K562 (cell line): ENCODE results near the gene SIMC1. TPM values are rescaled to one million over a fixed set of nuclear protein-coding genes. Genes with fewer than 3 reads are reported as not detected.

ENCODE experiments used
- ATAC-seq: fragments of 200-7000 bp; cut with Tn5 transposase; 3 replicates; pipeline ENCODE4 v1.9.1; 2020; ENCODE audit warnings: moderate library complexity
- BruUV-seq: library from RNA; stranded (reverse); fragments of 400-500 nt; replicated peaks from 2 replicates; lab custom pipeline; 2021; lab: Mats Ljungman, UMichigan
- CTCF ChIA-PET: fragments of 300-600 bp; formaldehyde crosslinking; extraction: SDS; loops from one replicate; lab custom pipeline; 2021; ENCODE audit warnings: low intra/inter-chr PET ratio; lab: Yijun Ruan, JAX
- POLR2A ChIA-PET: fragments of 300-600, 350-650 bp; sonication (Branson Sonifier 250); formaldehyde crosslinking; extraction: SDS; loops from one replicate; lab custom pipeline; 2021; ENCODE audit warnings: antibody characterized with exemption, inconsistent platforms; lab: Yijun Ruan, JAX
- DNase-seq, 4 experiments: peaks; one replicate each; pipeline versions ENCODE4 v3.0.0 to v3.0.0-alpha.2; 2011 to 2018; ENCODE audit warnings: low spot score in 3 of 4, mixed read lengths in 3 of 4; ENCODE audit errors: extremely low read depth in 1 of 4
- FAIRE-seq: peaks from 2 replicates; lab custom pipeline; 2011; peaks lifted over from hg19 to GRCh38; lab: Jason Lieb, UNC
- H2AFZ ChIP-seq: 2 replicates; pipeline ENCODE4 v1.6.0; 2011; ENCODE audit warnings: low read depth, low read length, control low read depth, inconsistent platforms
- H3K27ac ChIP-seq: fragments of 200-600 bp; 3 replicates; pipeline ENCODE4 v1.8.0; 2011; ENCODE audit warnings: low read depth, mild to moderate bottlenecking, control low read depth, inconsistent platforms, low read length, moderate library complexity, mixed read lengths; ENCODE audit errors: extremely low read depth
- H3K27me3 ChIP-seq, 2 experiments: fragments of 300-600 bp in 1 of 2; 2 replicates in 1 of 2; 3 replicates in 1 of 2; pipeline versions ENCODE4 v1.6.0 to v1.8.0; 2011; ENCODE audit warnings: inconsistent platforms in 2 of 2, low read length in 2 of 2, mild to moderate bottlenecking in 1 of 2, mixed read lengths in 1 of 2, moderate library complexity in 1 of 2; ENCODE audit not compliant: control insufficient read depth in 2 of 2, insufficient read depth in 2 of 2
- H3K36me3 ChIP-seq: fragments of 300-600 bp; 3 replicates; pipeline ENCODE4 v1.8.0; 2011; ENCODE audit warnings: mild to moderate bottlenecking, low read length, inconsistent platforms; ENCODE audit not compliant: control insufficient read depth, insufficient read depth
- H3K4me1 ChIP-seq, 2 experiments: fragments of 200-600 bp in 1 of 2; replicated peaks in 1 of 2; 2 replicates in 1 of 2; 3 replicates in 1 of 2; pipeline versions ENCODE4 v1.5.1 to v1.8.0; 2011; ENCODE audit warnings: inconsistent platforms in 2 of 2, low read length in 2 of 2, mild to moderate bottlenecking in 1 of 2, mixed read lengths in 1 of 2, moderate library complexity in 1 of 2; ENCODE audit not compliant: control insufficient read depth in 2 of 2, insufficient read depth in 2 of 2
- H3K4me2 ChIP-seq: 2 replicates; pipeline ENCODE4 v1.6.1; 2011; ENCODE audit warnings: low read length, control low read depth, inconsistent platforms, mixed read lengths; ENCODE audit not compliant: insufficient read depth
- H3K4me3 ChIP-seq: fragments of 200-600 bp; sonication (generic), shearing (Covaris generic); 2 replicates; pipeline ENCODE4 v1.5.1; 2016; ENCODE audit warnings: control low read depth, inconsistent platforms
- H3K79me2 ChIP-seq: fragments of 200-600 bp; 3 replicates; pipeline ENCODE4 v1.8.0; 2011; ENCODE audit warnings: low read length, inconsistent platforms; ENCODE audit not compliant: control insufficient read depth, insufficient read depth
- H3K9ac ChIP-seq, 2 experiments: 2 replicates each; pipeline versions ENCODE4 v1.6.0 to v1.6.1; 2011; ENCODE audit warnings: low read depth in 2 of 2, low read length in 2 of 2, control low read depth in 1 of 2, inconsistent platforms in 1 of 2, mild to moderate bottlenecking in 1 of 2, mixed read lengths in 1 of 2; ENCODE audit not compliant: insufficient read depth in 1 of 2
- H3K9me1 ChIP-seq: one replicate; pipeline ENCODE4 v1.6.0; 2011; ENCODE audit warnings: inconsistent platforms, mild to moderate bottlenecking, low read length, moderate library complexity; ENCODE audit not compliant: control insufficient read depth, insufficient read depth
- H3K9me3 ChIP-seq: replicated peaks from 2 replicates; pipeline ENCODE4 v1.5.1; 2011; ENCODE audit warnings: low read depth, low read length, inconsistent platforms; ENCODE audit not compliant: control insufficient read depth, insufficient read depth
- H4K20me1 ChIP-seq: replicated peaks from 2 replicates; pipeline ENCODE4 v1.6.1; 2011; ENCODE audit warnings: low read length, inconsistent platforms, mixed read lengths; ENCODE audit not compliant: control insufficient read depth, insufficient read depth
- FUS ChIP-seq: fragments of 200-400 bp; formaldehyde crosslinking; optimal IDR thresholded peaks from 2 replicates; pipeline ENCODE3; 2017; ENCODE audit warnings: low read depth, low read length
- ILF3 ChIP-seq: fragments of 450-650 bp; IDR thresholded peaks from 2 replicates; pipeline ENCODE4 v1.6.1; 2018; ENCODE audit warnings: antibody characterized with exemption, mild to moderate bottlenecking, moderate library complexity, borderline replicate concordance
- MCM5 ChIP-seq: fragments of 450-650 bp; IDR thresholded peaks from 2 replicates; pipeline ENCODE4 v1.6.1; 2016; ENCODE audit warnings: low read depth
- RB1 ChIP-seq: fragments of 450-650 bp; IDR thresholded peaks from 2 replicates; pipeline ENCODE4 v1.6.1; 2017; ENCODE audit warnings: low read depth, mild to moderate bottlenecking
- ZNF24 ChIP-seq: fragments of 450-650 bp; IDR thresholded peaks from 2 replicates; pipeline ENCODE4 v1.6.1; 2016
- ZNF282 ChIP-seq: sonication (generic); formaldehyde crosslinking; IDR thresholded peaks from 2 replicates; pipeline ENCODE4 v1.8.1; 2023; ENCODE audit warnings: missing genetic modification reagents
- WGBS: fragments of 100-300 bp; shearing (Covaris generic); methylation state at CpG from one replicate; pipeline ENCODE4 v1.1.6; 2016; ENCODE audit warnings: low coverage, mixed read lengths; ENCODE audit not compliant: insufficient coverage; ENCODE audit errors: missing lambda C conversion rate; 5-methylcytosine and 5-hydroxymethylcytosine counted together
- in situ Hi-C: fragments of 300-500 bp; cut with MboI; formaldehyde crosslinking; loops from 4 replicates; pipeline ENCODE4 v1.15.0; 2018; ENCODE audit warnings: inconsistent platforms, mixed read lengths
- intact Hi-C: fragments of 100-400 bp; cut with micrococcal nuclease; formaldehyde crosslinking; loops from 2 replicates; pipeline ENCODE4 v1.14.2; 2022
- polyA plus RNA-seq, 8 experiments: library from polyadenylated mRNA; depleted of rRNA in 4 of 8; stranded (reverse) in 5 of 8; unstranded in 3 of 8; fragments of >200 nt; fragmentation: Nextera tagmentation in 2 of 8; fragmentation: Illumina TruSeq in 1 of 8; extraction: Ambion mirVana in 2 of 8; extraction: Trizol in 1 of 8; gene quantifications; 2 replicates each; pipeline versions ENCODE4 v1.2.1 to v1.2.3, GENCODE V29; 2011 to 2014; ENCODE audit warnings: inconsistent platforms in 1 of 8, missing spikeins in 1 of 8
- total RNA-seq, 7 experiments: library from RNA; depleted of rRNA in 6 of 7; stranded (reverse); fragments of >200 nt in 6 of 7; fragmentation: Illumina TruSeq in 2 of 7; extraction: Trizol in 2 of 7; gene quantifications; 2 replicates each; pipeline versions ENCODE4 v1.2.1 to v1.2.3, GENCODE V29; 2011 to 2021; ENCODE audit warnings: low replicate concordance in 1 of 7
- TF ChIP-seq, protein P1 (sequence below): sonication (generic); formaldehyde crosslinking; IDR thresholded peaks from 2 replicates; pipeline ENCODE4 v1.8.0; 2022; ENCODE audit warnings: missing genetic modification reagents, mild to moderate bottlenecking, borderline replicate concordance

Gene SIMC1
- total and polyA plus RNA-seq, 9 of the 15 experiments (the other 6 are each of a cell fraction or from before 2014, with no cell fraction given) = 7.2 to 36.3 (median 14.7) TPM

DNA sequence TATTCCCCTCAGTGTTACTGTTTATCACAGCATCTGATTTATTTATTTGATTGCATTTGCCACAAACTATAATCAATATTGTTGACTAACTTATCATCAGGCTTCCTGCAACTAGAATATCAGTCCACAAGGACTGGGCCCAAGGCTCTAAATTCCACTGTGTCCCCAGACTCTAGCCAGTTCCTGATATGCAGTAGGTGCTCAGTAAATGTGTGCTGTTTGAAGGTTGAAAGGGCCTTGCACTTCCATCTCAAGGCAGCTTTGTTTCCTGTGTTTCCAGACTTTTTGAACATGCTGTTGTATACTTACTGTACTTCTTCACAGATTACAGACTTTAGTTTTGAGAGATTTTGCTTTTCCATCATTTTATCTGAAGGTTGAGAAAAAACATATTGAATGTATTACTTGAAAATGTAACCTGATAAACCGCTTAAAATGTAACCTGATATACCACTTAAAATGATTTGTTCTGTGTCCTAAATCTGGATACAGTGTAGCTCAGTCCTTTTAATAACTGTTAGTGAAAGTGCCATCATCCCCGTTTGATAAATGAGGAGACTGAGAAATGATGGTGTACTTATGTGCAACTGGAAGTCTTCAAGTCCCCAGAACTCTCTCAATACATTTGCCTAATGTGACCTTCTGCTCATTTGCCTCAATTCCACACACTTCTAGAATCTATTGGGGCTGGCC is 104.7 kb downstream of the SIMC1 start:
- ChIA-PET CTCF (no interaction called here), POLR2A (interaction anchor here (1.3 to 1.9 kb wide), 2 partner anchors 9 to 18 kb away, joined by 4 read pairs; partner anchors contain the start of gene KIAA1191)
- TF ChIP-seq ZNF282 (no peak), FUS (no peak), ILF3 (no peak), ZNF24 (no peak), MCM5 (no peak), RB1 (no peak)
- TF ChIP-seq, protein P1, sequence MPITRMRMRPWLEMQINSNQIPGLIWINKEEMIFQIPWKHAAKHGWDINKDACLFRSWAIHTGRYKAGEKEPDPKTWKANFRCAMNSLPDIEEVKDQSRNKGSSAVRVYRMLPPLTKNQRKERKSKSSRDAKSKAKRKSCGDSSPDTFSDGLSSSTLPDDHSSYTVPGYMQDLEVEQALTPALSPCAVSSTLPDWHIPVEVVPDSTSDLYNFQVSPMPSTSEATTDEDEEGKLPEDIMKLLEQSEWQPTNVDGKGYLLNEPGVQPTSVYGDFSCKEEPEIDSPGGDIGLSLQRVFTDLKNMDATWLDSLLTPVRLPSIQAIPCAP (CRISPR knock-in tag) = no peak
- H3K9me3 ChIP-seq = no peaks in the 10 kb centered on the region
- FAIRE-seq (no peak), ATAC-seq (no peak), DNase-seq (no peak)
- H3K4me1 ChIP-seq = peaks cover 4 to 9% of the 10 kb centered on the region in 2 experiments; a peak in 4 of 5 replicates
- H4K20me1 ChIP-seq = no peaks in the 10 kb centered on the region
- no peaks in the 10 kb centered on the region for H3K27me3 ChIP-seq
- BruUV-seq = no TSS peak
- H3K4me3 ChIP-seq = no peak overlapping the region
- peaks cover 64% of the 10 kb centered on the region for H3K36me3 ChIP-seq
- no peak overlapping the region for H3K27ac ChIP-seq
- H3K79me2 ChIP-seq = no peaks in the 10 kb centered on the region
- WGBS = 33% methylated on average over 2 of the region's 2 CpGs
- in situ Hi-C loops (no loop called here), intact Hi-C loops (no loop called here)
- no peak overlapping the region for H3K4me2 ChIP-seq
- no peak overlapping the region for H3K9ac ChIP-seq
- no peak overlapping the region for H2AFZ ChIP-seq
- H3K9me1 ChIP-seq = peaks cover 4% of the 10 kb centered on the region
